A549 treated with ZK216348 at 1 μM for 4 hours (cell line): ENCODE measurements around the gene VEGFC. TPM values are rescaled to one million over a fixed set of nuclear protein-coding genes. Genes with fewer than 3 reads are reported as not detected.

Experiments
- total RNA-seq: library from RNA; stranded (reverse); fragments of 200-300 nt; extraction: Qiagen RNA extraction; gene quantifications from 5 replicates; pipeline ENCODE4 v1.2.3, GENCODE V29; 2022; ENCODE audit warnings: low read depth

The VEGFC gene
- total RNA-seq: 11.2 to 13.1 TPM (median 12.5 TPM) in 5 replicates

GRCh38 chr4:176792326-176793059 is at the start of gene VEGFC:
TSS of gene VEGFC (minus strand) at chr4:176792922. CDS start at chr4:176792311, 611 bp downstream.

